ENCODE measurements around the gene CYP3A7. TPM values are rescaled to one million over a fixed set of nuclear protein-coding genes. Genes with fewer than 3 reads are reported as not detected.
"Not testable (repeated sequence)": the region's sequence is repeated elsewhere in the genome, so short reads cannot be mapped to it uniquely, and the experiment has no call there.

The CYP3A7 gene
- total and polyA plus RNA-seq, 10 donors: not detected

DNA sequence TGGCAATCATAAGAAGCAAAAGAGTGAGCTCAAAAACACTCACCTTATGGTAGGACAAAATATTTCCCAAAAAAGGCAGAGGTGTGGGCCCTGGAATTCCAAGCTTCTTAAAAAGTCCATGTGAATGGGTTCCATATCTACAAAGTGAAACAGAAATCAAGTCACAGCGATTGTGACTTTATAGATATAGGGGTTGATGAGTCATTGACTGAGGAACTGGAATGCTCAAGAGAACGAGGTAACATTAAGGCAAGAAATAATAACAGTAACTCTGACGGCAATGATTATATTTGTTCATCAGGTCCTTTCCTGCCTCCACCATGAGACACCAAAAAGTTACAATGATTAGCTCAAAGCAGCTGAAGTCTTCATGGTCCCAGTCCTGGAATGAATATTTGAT, 45.0 kb upstream of the CYP3A7 start:
- Histone ChIP-seq H3K36me3 (no peaks in the 10 kb centered on the region), H3K4me3 (no peak overlapping the region), H3K4me1 (no peaks in the 10 kb centered on the region), H3K9me3 (peaks cover 0 to 4% (median 0%) of the 10 kb centered on the region in 8 donors), H3K27ac (no peak overlapping the region), H3K27me3 (replicated peaks in 1 of 7) (peaks cover 0 to 19% (median 0%) of the 10 kb centered on the region in 7 donors)
- 82 to 90% (median 88%) methylated on average over 3 of the region's 3 CpGs for WGBS, 5 donors
- no peak for DNase-seq
- intact Hi-C loops (cut with DNase I; ENCODE audit: low total_unique reads): no loop called here
- TF ChIP-seq POLR2AphosphoS5 (IDR thresholded peaks at IDR 0.05) (no peak), CTCF (IDR thresholded peaks at IDR 0.05 in 8 of 11, conservative IDR thresholded peaks at IDR 0.05 in 3 of 11) (no peak), POLR2A (IDR thresholded peaks at IDR 0.05) (no peak)

DNA sequence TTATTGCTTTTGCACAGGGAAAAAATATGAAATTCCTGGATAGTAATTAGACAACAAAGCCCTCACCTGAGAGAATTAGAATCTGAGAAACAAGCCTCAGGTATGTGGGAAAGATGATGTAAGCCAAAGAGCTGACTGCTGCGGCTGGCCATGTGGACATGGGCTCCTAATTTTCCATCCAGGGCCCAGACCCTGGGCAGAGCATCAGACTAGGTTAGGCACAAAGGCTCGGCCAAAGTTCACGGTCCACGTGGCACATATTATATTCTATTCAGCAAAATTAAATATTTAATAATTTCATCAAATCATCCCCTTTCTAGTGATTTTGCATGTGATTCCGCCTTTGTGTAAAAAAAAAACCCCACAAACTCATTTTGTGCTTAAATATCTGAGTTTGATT, 43.9 kb upstream of the CYP3A7 start:
- H3K36me3 ChIP-seq: no peaks in the 10 kb centered on the region
- intact Hi-C loops (cut with DNase I; ENCODE audit: low total_unique reads): no loop called here
- no peak for DNase-seq
- H3K9me3 ChIP-seq: peaks cover 0 to 4% (median 0%) of the 10 kb centered on the region in 8 donors
- no peak overlapping the region for H3K27ac ChIP-seq
- no peaks in the 10 kb centered on the region for H3K4me1 ChIP-seq
- TF ChIP-seq CTCF (IDR thresholded peaks at IDR 0.05 in 8 of 11, conservative IDR thresholded peaks at IDR 0.05 in 3 of 11) (no peak), POLR2A (IDR thresholded peaks at IDR 0.05) (no peak), POLR2AphosphoS5 (IDR thresholded peaks at IDR 0.05) (no peak)
- WGBS, 5 donors: 81 to 84% (median 83%) methylated on average over 5 of the region's 5 CpGs
- no peak overlapping the region for H3K4me3 ChIP-seq
- H3K27me3 ChIP-seq (replicated peaks in 1 of 7): peaks cover 0 to 16% (median 0%) of the 10 kb centered on the region in 7 donors

DNA sequence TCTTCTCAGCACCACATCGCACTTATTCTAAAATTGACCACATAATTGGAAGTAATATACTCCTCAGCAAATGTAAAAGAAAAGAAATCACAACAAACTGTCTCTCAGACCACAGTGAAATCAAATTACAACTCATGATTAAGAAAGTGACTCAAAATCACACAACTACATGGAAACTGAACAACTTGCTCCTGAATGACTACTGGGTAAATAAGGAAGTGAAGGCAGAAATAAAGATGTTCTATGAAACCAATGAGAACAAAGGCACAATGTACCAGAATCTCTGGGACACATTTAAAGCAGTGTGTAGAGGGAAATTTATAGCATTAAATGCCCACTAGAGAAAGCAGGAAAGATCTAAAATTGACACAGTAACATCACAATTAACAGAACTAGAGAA, 38.4 kb upstream of the CYP3A7 start:
- peaks cover 0 to 56% (median 10%) of the 10 kb centered on the region in 7 donors for H3K27me3 ChIP-seq (replicated peaks in 1 of 7)
- H3K4me3 ChIP-seq; DNase-seq; H3K9me3 ChIP-seq; H3K36me3 ChIP-seq; H3K27ac ChIP-seq; intact Hi-C loops (cut with DNase I; ENCODE audit: low total_unique reads); H3K4me1 ChIP-seq: not testable (repeated sequence)
- WGBS, 5 donors: 67 to 88% (median 80%) methylated on average over 1 of the region's 1 CpG

DNA sequence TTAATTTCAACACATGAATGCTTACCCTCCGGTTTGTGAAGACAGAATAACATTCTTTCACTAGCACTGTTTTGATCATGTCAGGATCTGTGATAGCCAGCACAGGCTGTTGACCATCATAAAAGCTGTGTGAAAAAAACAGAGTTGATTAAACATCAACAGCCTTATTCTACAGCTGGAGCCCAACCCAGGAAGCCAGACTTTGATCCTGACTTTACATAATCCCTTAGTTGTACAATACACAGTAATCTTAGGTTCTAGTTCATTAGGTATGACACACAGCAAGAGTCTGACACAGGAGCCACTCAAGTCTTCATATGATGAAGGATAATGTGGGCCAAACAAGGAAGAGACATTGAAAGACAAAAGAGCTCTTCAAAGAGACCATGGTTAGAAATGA, 37.6 kb upstream of the CYP3A7 start:
- Histone ChIP-seq H3K27me3 (replicated peaks in 1 of 7) (peaks cover 0 to 56% (median 10%) of the 10 kb centered on the region in 7 donors), H3K4me3 (no peak overlapping the region), H3K9me3 (peaks cover 0 to 9% (median 0%) of the 10 kb centered on the region in 8 donors), H3K4me1 (peaks cover 0 to 5% (median 0%) of the 10 kb centered on the region in 6 donors), H3K36me3 (no peaks in the 10 kb centered on the region), H3K27ac (no peak overlapping the region)
- WGBS, 5 donors: 82 to 90% (median 89%) methylated on average over 1 of the region's 1 CpG
- no peak for DNase-seq
- intact Hi-C loops (cut with DNase I; ENCODE audit: low total_unique reads): no loop called here
- TF ChIP-seq POLR2A (IDR thresholded peaks at IDR 0.05): no peak
- TF ChIP-seq CTCF (IDR thresholded peaks at IDR 0.05 in 8 of 11, conservative IDR thresholded peaks at IDR 0.05 in 3 of 11): no peak
- no peak for TF ChIP-seq POLR2AphosphoS5 (IDR thresholded peaks at IDR 0.05)

GRCh38 chr7:99769494-99769893, 34.5 kb upstream of the CYP3A7 start:
- H3K36me3 ChIP-seq; DNase-seq; intact Hi-C loops (cut with DNase I; ENCODE audit: low total_unique reads); H3K27ac ChIP-seq; H3K4me1 ChIP-seq; H3K4me3 ChIP-seq; H3K9me3 ChIP-seq: not testable (repeated sequence)
- H3K27me3 ChIP-seq (replicated peaks in 1 of 7): peaks cover 0 to 59% (median 10%) of the 10 kb centered on the region in 7 donors
- 82 to 90% (median 88%) methylated on average over 3 of the region's 3 CpGs for WGBS, 5 donors

Measured in spleen (tissue), 11 donors.